Cardiac muscle cell (in vitro differentiated cells and primary cell): ENCODE data around the gene ARHGAP26. TPM values are rescaled to one million over a fixed set of nuclear protein-coding genes. Genes with fewer than 3 reads are reported as not detected.

ENCODE experiments used
- DNase-seq, 2 donors: peaks; one replicate each; pipeline versions ENCODE4 v3.0.0 to v3.0.0-alpha.2; 2010 to 2017; ENCODE audit warnings: low read depth in 1 of 2, low spot score in 1 of 2
- H3K27ac ChIP-seq: fragments of 200-600 bp; sonication (generic); 2 replicates; pipeline ENCODE4 v1.5.1; 2016
- H3K27me3 ChIP-seq: fragments of 200-600 bp; sonication (generic); 2 replicates; pipeline ENCODE4 v1.6.0; 2016; ENCODE audit warnings: control low read depth
- H3K36me3 ChIP-seq: fragments of 200-600 bp; sonication (generic); 2 replicates; pipeline ENCODE4 v1.5.1; 2016; ENCODE audit warnings: control low read depth
- H3K4me1 ChIP-seq: fragments of 200-600 bp; sonication (generic); 2 replicates; pipeline ENCODE4 v1.8.1; 2017; ENCODE audit warnings: low read depth, mild to moderate bottlenecking, mixed run types
- H3K4me3 ChIP-seq: fragments of 200-600 bp; sonication (generic); 2 replicates; pipeline ENCODE4 v1.5.1; 2016; ENCODE audit warnings: mild to moderate bottlenecking
- H3K9me3 ChIP-seq: fragments of 200-600 bp; sonication (generic); 2 replicates; pipeline ENCODE4 v1.5.1; 2017; ENCODE audit warnings: low read depth, mild to moderate bottlenecking, control low read depth
- polyA plus RNA-seq: library from polyadenylated mRNA; unstranded; fragments of >200 nt; fragmentation: Nextera tagmentation; extraction: Ambion mirVana; gene quantifications from 2 replicates; pipeline ENCODE4 v1.2.1, GENCODE V29; 2016
- total RNA-seq: library from RNA; depleted of rRNA; stranded (reverse); fragments of >200 nt; gene quantifications from 2 replicates; pipeline ENCODE4 v1.2.3, GENCODE V29; 2016
- TF ChIP-seq, protein P1 (sequence below): IDR thresholded peaks from 2 replicates; pipeline ENCODE4 v1.5.1; 2012; ENCODE audit warnings: low read depth, mild to moderate bottlenecking, low read length

ARHGAP26 gene
- total and polyA plus RNA-seq, 2 experiments from 2014 or later = 12.7 to 16.2 TPM

DNA sequence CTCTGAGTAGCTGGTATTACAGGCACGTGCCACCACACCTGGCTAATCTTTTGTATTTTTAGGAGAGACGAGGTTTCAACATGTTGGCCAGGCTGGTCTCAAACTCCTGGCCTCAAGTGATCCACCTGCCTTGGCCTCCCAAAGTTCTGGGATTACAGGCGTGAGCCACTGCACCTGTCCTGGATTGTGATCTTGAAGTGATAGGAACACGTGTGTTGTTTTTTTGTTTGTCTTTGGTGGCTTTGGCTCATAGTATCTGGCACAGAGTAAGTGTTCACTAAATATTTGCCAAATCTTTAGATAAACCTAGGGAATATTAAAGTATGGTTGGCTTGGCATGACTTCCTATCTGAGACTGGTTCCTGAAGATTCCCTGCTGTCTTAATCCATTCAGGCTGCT, 172.7 kb downstream of the ARHGAP26 start:
- no peak overlapping the region for H3K4me3 ChIP-seq
- TF ChIP-seq, protein P1, sequence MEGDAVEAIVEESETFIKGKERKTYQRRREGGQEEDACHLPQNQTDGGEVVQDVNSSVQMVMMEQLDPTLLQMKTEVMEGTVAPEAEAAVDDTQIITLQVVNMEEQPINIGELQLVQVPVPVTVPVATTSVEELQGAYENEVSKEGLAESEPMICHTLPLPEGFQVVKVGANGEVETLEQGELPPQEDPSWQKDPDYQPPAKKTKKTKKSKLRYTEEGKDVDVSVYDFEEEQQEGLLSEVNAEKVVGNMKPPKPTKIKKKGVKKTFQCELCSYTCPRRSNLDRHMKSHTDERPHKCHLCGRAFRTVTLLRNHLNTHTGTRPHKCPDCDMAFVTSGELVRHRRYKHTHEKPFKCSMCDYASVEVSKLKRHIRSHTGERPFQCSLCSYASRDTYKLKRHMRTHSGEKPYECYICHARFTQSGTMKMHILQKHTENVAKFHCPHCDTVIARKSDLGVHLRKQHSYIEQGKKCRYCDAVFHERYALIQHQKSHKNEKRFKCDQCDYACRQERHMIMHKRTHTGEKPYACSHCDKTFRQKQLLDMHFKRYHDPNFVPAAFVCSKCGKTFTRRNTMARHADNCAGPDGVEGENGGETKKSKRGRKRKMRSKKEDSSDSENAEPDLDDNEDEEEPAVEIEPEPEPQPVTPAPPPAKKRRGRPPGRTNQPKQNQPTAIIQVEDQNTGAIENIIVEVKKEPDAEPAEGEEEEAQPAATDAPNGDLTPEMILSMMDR = no peak
- no peak for DNase-seq
- H3K9me3 ChIP-seq = no peaks in the 10 kb centered on the region
- no peaks in the 10 kb centered on the region for H3K27me3 ChIP-seq
- H3K36me3 ChIP-seq = no peaks in the 10 kb centered on the region
- H3K27ac ChIP-seq = no peak overlapping the region
- H3K4me1 ChIP-seq = no peaks in the 10 kb centered on the region

DNA sequence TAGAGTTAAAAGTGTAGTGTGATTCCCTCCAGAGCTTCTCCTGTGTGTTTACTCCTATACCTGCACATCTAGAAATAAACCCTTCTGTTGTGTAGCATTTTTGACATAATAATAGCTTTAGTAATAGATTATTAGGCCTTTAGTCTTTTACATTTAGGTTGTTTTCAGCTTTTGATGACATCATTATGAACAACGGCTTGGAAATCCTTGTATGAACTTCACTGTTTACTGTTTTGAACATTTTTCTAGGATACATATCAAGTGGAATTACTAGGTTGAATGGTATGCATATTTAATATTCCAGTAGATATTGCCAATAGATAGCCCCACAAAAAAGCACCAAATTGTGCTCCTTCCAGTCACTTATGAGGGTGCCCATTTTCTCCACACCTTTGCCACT, 174.0 kb downstream of the ARHGAP26 start:
- Histone ChIP-seq H3K27ac (no peak overlapping the region), H3K4me3 (no peak overlapping the region), H3K27me3 (no peaks in the 10 kb centered on the region), H3K9me3 (no peaks in the 10 kb centered on the region), H3K4me1 (no peaks in the 10 kb centered on the region), H3K36me3 (no peaks in the 10 kb centered on the region)
- DNase-seq = no peak
- TF ChIP-seq, protein P1 = no peak

DNA sequence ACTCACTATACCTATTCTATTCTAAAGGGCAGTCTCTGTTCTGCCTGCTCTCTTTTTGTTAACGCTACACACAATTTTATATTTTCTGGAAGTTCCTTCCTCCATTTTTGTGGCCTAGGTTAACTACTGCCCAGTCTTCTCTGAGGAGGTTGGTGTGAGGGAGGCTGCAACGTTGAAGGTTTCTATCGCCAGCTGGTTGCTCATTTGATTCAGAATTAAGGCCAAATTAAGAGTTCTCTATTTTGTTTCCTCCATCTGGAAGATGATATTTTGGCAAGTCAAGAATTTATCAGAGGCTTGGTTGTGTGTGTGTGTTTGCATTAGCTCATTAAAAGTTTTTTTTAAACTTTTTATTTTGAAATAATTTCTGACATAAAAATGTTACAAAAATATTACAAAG, 175.1 kb downstream of the ARHGAP26 start:
- Histone ChIP-seq H3K4me3 (no peak overlapping the region), H3K27me3 (no peaks in the 10 kb centered on the region)
- DNase-seq = no peak

DNA sequence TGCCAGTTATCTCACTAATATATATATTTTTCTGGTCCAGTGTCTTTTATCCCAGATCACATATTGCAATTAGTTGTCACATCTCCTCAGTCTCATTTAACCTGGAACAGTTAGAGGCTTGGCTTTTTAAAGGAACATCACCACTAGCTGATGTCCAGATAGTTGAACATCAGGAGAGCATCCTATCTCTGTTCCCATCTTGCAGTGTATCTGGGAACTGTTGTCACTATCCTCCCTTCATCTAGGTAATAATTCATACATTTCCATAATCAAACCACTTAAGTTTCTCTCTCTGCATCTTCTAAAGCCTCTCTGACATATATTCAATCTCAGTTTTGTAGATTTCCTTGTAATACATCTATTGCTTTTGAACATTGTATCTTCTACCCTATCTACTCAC, 175.7 kb downstream of the ARHGAP26 start:
- DNase-seq = no peak
- no peak overlapping the region for H3K4me3 ChIP-seq
- H3K4me1 ChIP-seq = no peaks in the 10 kb centered on the region
- H3K27me3 ChIP-seq = no peaks in the 10 kb centered on the region
- H3K9me3 ChIP-seq = no peaks in the 10 kb centered on the region
- TF ChIP-seq, protein P1 = no peak
- no peak overlapping the region for H3K27ac ChIP-seq
- no peaks in the 10 kb centered on the region for H3K36me3 ChIP-seq

More for the DNA sequence above, 175.1 kb downstream of the ARHGAP26 start:
- H3K4me1 ChIP-seq = no peaks in the 10 kb centered on the region
- no peaks in the 10 kb centered on the region for H3K36me3 ChIP-seq
- H3K27ac ChIP-seq = no peak overlapping the region
- no peaks in the 10 kb centered on the region for H3K9me3 ChIP-seq
- TF ChIP-seq, protein P1 = no peak

DNA sequence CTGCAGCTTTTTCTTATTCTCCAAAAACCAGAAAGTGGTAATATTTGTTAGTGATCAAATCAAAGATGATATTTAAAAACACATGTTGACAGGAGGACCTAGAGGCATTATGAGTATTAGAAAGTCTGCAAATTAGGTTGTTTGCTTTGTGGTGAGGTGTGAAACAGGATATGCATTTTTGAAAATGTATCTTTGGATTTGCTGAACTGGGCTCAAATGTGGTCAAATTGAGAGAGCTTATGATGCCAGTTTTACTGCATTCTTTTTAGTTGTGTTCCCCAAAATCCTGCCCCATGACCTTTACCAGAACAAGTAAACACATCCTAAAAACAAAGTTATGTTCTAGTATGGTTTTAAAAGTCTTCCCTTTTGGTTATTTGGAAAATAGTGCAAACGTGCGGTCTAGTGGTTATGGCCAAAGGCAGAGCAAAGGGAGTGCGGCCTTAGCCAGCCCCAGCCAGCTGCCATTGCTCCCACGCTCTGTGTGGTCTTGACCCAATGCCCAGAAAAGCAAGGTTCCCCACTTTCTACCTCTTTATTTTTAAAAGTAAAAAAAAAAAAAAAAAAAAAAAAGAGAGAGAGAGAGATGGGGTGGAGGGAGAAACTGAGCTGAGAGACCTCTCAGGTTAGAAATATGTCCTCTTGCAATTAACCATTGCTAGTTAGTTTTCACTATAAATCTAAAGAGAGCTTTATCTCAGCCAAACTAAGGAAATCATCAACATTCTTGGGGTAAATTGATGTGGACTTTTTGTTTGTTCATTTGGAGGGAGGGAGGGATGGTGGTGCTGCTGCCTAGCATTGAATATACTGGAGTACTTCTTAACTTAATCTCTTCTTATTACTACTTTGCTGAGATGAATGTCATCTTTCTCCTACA, 176.6 kb downstream of the ARHGAP26 start:
- TF ChIP-seq, protein P1 = no peak
- no peaks in the 10 kb centered on the region for H3K4me1 ChIP-seq
- H3K9me3 ChIP-seq = no peaks in the 10 kb centered on the region
- no peak for DNase-seq
- no peak overlapping the region for H3K4me3 ChIP-seq
- H3K36me3 ChIP-seq = no peaks in the 10 kb centered on the region
- no peak overlapping the region for H3K27ac ChIP-seq
- no peaks in the 10 kb centered on the region for H3K27me3 ChIP-seq
